ENCODE data around the gene S100A6. TPM values are rescaled to one million over a fixed set of nuclear protein-coding genes. Genes with fewer than 3 reads are reported as not detected.

S100A6 gene
- polyA plus RNA-seq, 1 donor from 2014 or later, result not detected

- Histone ChIP-seq H2AFZ (ENCODE audit: low read depth, low read length) (no peak within 1 kb of the TSS), H3F3A (ENCODE audit: insufficient read depth, low read length, poor library complexity, severe bottlenecking) (no peaks in the 10 kb centered on the region), H3K4me3 (ENCODE audit: low read length) (no peak within 1 kb of the TSS), H3K79me2 (replicated peaks; ENCODE audit: insufficient read depth, low read length) (no peaks in the 10 kb centered on the region), H3K27me3 (ENCODE audit: insufficient read depth, low read depth, low read length) (no peaks in the 10 kb centered on the region), H3K27ac (ENCODE audit: low read length) (no peak within 1 kb of the TSS), H4K20me1 (ENCODE audit: insufficient read depth) (no peaks in the 10 kb centered on the region), H3K36me3 (ENCODE audit: insufficient read depth, low read length) (no peaks in the 10 kb centered on the region), H3K9me3 (ENCODE audit: low read length) (no peaks in the 10 kb centered on the region), H3K9me2 (ENCODE audit: insufficient read depth, low read length) (no peaks in the 10 kb centered on the region), H3K4me2 (ENCODE audit: low read length) (no peak within 1 kb of the TSS), H3K9ac (ENCODE audit: low read length) (no peak within 1 kb of the TSS)
- TF ChIP-seq RAD21 (conservative IDR thresholded peaks at IDR 0.05) (no peak), TAF1 (IDR thresholded peaks at IDR 0.05; ENCODE audit: low read depth) (no peak), EP300 (conservative IDR thresholded peaks at IDR 0.05; ENCODE audit: poor library complexity, severe bottlenecking) (no peak), SMC3 (conservative IDR thresholded peaks at IDR 0.05; ENCODE audit: poor library complexity) (no peak), MXI1 (conservative IDR thresholded peaks at IDR 0.05; ENCODE audit: poor library complexity, severe bottlenecking) (no peak), POLR2AphosphoS5 (IDR thresholded peaks at IDR 0.05) (no peak), REST (IDR thresholded peaks at IDR 0.05; ENCODE audit: borderline replicate concordance) (no peak), EZH2 (IDR thresholded peaks at IDR 0.05; ENCODE audit: borderline replicate concordance, insufficient read depth, low read length, poor library complexity, severe bottlenecking) (no peak)
- TF ChIP-seq, protein P1, sequence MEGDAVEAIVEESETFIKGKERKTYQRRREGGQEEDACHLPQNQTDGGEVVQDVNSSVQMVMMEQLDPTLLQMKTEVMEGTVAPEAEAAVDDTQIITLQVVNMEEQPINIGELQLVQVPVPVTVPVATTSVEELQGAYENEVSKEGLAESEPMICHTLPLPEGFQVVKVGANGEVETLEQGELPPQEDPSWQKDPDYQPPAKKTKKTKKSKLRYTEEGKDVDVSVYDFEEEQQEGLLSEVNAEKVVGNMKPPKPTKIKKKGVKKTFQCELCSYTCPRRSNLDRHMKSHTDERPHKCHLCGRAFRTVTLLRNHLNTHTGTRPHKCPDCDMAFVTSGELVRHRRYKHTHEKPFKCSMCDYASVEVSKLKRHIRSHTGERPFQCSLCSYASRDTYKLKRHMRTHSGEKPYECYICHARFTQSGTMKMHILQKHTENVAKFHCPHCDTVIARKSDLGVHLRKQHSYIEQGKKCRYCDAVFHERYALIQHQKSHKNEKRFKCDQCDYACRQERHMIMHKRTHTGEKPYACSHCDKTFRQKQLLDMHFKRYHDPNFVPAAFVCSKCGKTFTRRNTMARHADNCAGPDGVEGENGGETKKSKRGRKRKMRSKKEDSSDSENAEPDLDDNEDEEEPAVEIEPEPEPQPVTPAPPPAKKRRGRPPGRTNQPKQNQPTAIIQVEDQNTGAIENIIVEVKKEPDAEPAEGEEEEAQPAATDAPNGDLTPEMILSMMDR (IDR thresholded peaks at IDR 0.05; ENCODE audit: poor library complexity, severe bottlenecking), result no peak
Measured at GRCh38 chr1:153545067-153546055, 9.6 kb upstream of the S100A6 start, which contains the start of gene S100A4. Gene S100A4 (minus strand): TSS chr1:153545806. CDS start chr1:153544794, 1,012 bp downstream.

DNA sequence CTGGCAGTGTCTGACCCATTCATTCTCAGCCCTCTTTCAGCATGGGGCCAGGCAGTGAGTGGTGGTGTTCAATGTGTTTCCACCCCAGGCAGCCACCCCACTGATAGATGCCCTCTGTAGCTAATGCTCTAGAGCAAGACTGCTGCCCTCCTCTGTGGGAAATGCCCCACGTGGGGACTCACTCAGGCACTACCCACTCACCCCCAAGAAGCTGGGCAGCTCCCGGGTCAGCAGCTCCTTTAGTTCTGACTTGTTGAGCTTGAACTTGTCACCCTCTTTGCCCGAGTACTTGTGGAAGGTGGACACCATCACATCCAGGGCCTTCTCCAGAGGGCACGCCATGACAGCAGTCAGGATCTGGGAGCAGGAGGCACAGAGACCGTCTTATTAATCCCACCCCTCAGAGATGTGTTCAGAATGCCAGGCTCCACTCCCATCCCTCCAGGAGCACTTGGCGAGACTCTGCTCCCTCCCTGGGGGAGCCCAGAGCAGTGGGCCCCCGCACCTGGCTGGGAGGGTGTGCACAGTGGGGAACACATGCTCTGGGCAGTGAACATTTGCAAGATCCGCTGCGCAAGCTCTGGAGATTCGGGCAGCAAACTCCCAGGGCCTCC, 8.8 kb upstream of the S100A6 start:
- H4K20me1 ChIP-seq (ENCODE audit: insufficient read depth), result no peaks in the 10 kb centered on the region
- TF ChIP-seq TAF1 (IDR thresholded peaks at IDR 0.05; ENCODE audit: low read depth), result no peak
- TF ChIP-seq EZH2 (IDR thresholded peaks at IDR 0.05; ENCODE audit: borderline replicate concordance, insufficient read depth, low read length, poor library complexity, severe bottlenecking), result no peak
- H3K27me3 ChIP-seq (ENCODE audit: insufficient read depth, low read depth, low read length), result no peaks in the 10 kb centered on the region
- H3K27ac ChIP-seq (ENCODE audit: low read length), result no peak overlapping the region
- no peaks in the 10 kb centered on the region for H3K79me2 ChIP-seq (replicated peaks; ENCODE audit: insufficient read depth, low read length)
- H3K4me2 ChIP-seq (ENCODE audit: low read length), result no peak overlapping the region
- H3K36me3 ChIP-seq (ENCODE audit: insufficient read depth, low read length), result no peaks in the 10 kb centered on the region
- no peak overlapping the region for H2AFZ ChIP-seq (ENCODE audit: low read depth, low read length)
- no peak overlapping the region for H3K9ac ChIP-seq (ENCODE audit: low read length)
- no peaks in the 10 kb centered on the region for H3K9me2 ChIP-seq (ENCODE audit: insufficient read depth, low read length)
- H3K9me3 ChIP-seq (ENCODE audit: low read length), result no peaks in the 10 kb centered on the region
- H3F3A ChIP-seq (ENCODE audit: insufficient read depth, low read length, poor library complexity, severe bottlenecking), result no peaks in the 10 kb centered on the region
- H3K4me3 ChIP-seq (ENCODE audit: low read length), result no peak overlapping the region

Measured in neural cell (in vitro differentiated cells).